ENCODE data around the gene CD300LD. TPM values are rescaled to one million over a fixed set of nuclear protein-coding genes. Genes with fewer than 3 reads are reported as not detected.

Gene CD300LD
- total and polyA plus RNA-seq, 2 of the 8 experiments (the other 6 are each of a cell fraction or from before 2014, with no cell fraction given), result not detected

- Histone ChIP-seq H2AFZ (ENCODE audit: low read length) (no peak overlapping the region), H3K9me3 (ENCODE audit: insufficient read depth in 2 of 2, low read depth in 1 of 2, low read length in 1 of 2) (no peaks in the 10 kb centered on the region), H4K5ac (ENCODE audit: insufficient read length, low read depth, low read length) (no peak overlapping the region), H2BK15ac (ENCODE audit: low read length) (no peak overlapping the region), H3K4me2 (ENCODE audit: insufficient read depth in 1 of 2, low read depth in 2 of 2, low read length in 2 of 2) (no peak overlapping the region), H3K27me3 (replicated peaks in 1 of 4; ENCODE audit: control insufficient read depth in 3 of 4, extremely low read depth in 1 of 4, insufficient read depth in 3 of 4, low read length in 3 of 4) (peaks cover 0 to 2% (median 0%) of the 10 kb centered on the region in 4 experiments; a peak in 2 of 7 replicates), H2BK120ac (replicated peaks; ENCODE audit: low read depth, low read length) (no peak overlapping the region), H3K18ac (ENCODE audit: extremely low read depth, low read length) (no peak overlapping the region), H3K79me2 (ENCODE audit: control insufficient read depth in 1 of 2, insufficient read depth in 2 of 2, low read length in 2 of 2) (no peaks in the 10 kb centered on the region), H2BK5ac (ENCODE audit: low read depth, low read length) (no peak overlapping the region), H3K23me2 (ENCODE audit: low read depth, low read length) (peaks cover under 1% of the 10 kb centered on the region; the same call in 1 of the 2 replicates), H3K14ac (ENCODE audit: insufficient read length) (no peak overlapping the region), H3K4ac (replicated peaks; ENCODE audit: insufficient read length, low read depth, low read length) (no peak overlapping the region), H2BK12ac (ENCODE audit: low read depth, low read length) (no peak overlapping the region), H3K23ac (ENCODE audit: insufficient read length) (no peak overlapping the region), H4K8ac (ENCODE audit: extremely low read depth, insufficient read depth, low read length) (no peak overlapping the region), H3K9ac (replicated peaks in 1 of 4; ENCODE audit: extremely low read depth in 1 of 4, low read depth in 3 of 4, low read length in 3 of 4) (no peak overlapping the region), H3K27ac (ENCODE audit: low read depth, low read length) (no peak overlapping the region), H3K4me1 (replicated peaks in 1 of 4; ENCODE audit: control insufficient read depth in 3 of 4, insufficient read depth in 4 of 4, low read length in 3 of 4) (peaks cover 0 to 6% (median 2%) of the 10 kb centered on the region in 4 experiments; a peak in 1 of 7 replicates), H2BK20ac (ENCODE audit: low read length) (no peak overlapping the region), H3K4me3 (ENCODE audit: extremely low read depth in 1 of 4, insufficient read depth in 2 of 4, low read depth in 3 of 4, low read length in 4 of 4) (no peak overlapping the region), H2AK5ac (ENCODE audit: low read depth, low read length) (no peak overlapping the region), H3K56ac (replicated peaks; ENCODE audit: insufficient read length, low read depth, low read length) (no peak overlapping the region), H3K36me3 (ENCODE audit: control insufficient read depth in 2 of 4, insufficient read depth in 4 of 4, low read length in 3 of 4) (no peaks in the 10 kb centered on the region), H4K20me1 (replicated peaks in 1 of 2; ENCODE audit: control insufficient read depth in 1 of 2, insufficient read depth in 2 of 2, low read length in 2 of 2) (no peaks in the 10 kb centered on the region), H4K91ac (replicated peaks; ENCODE audit: insufficient read length, low read length) (no peak overlapping the region), H3K79me1 (ENCODE audit: low read depth, low read length) (no peaks in the 10 kb centered on the region)
- DNase-seq (ENCODE audit: low read depth in 1 of 2, low spot score in 2 of 2) (no peak), FAIRE-seq (no peak)
- ChIA-PET POLR2A (ENCODE audit: partially characterized antibody) (no interaction called here), CTCF (ENCODE audit: partially characterized antibody) (interaction anchor here (0.6 to 3.3 kb wide), 3 partner anchors 22 to 324 kb away, joined by 3 to 14 read pairs (median 4); partner anchors contain the start of gene CD300H)
- TF ChIP-seq TEAD4 (IDR thresholded peaks at IDR 0.05; ENCODE audit: low read depth, low read length) (no peak), CBX5 (IDR thresholded peaks at IDR 0.05; ENCODE audit: low read depth, low read length) (no peak), CHD1 (IDR thresholded peaks at IDR 0.05; ENCODE audit: low read depth, low read length) (no peak), EP300 (IDR thresholded peaks at IDR 0.05; ENCODE audit: borderline replicate concordance in 1 of 2, low read depth in 2 of 2, low read length in 2 of 2) (no peak), TAF7 (optimal IDR thresholded peaks at IDR 0.05; ENCODE audit: borderline replicate concordance, low read depth, low read length) (no peak), BACH1 (IDR thresholded peaks at IDR 0.05; ENCODE audit: low read length) (no peak), YY1 (IDR thresholded peaks at IDR 0.05; ENCODE audit: low read depth, low read length) (no peak), POU5F1 (IDR thresholded peaks at IDR 0.05; ENCODE audit: low read depth, low read length) (no peak), SIX5 (IDR thresholded peaks at IDR 0.05; ENCODE audit: low read depth, low read length) (no peak), KDM4A (IDR thresholded peaks at IDR 0.05; ENCODE audit: low read depth, low read length, severe bottlenecking) (no peak)
- WGBS, 2 experiments (ENCODE audit: extremely low coverage in 1 of 2, insufficient coverage in 1 of 2, insufficient read length in 1 of 2, insufficient replicate concordance in 2 of 2, low coverage in 1 of 2, low lambda C conversion rate in 2 of 2, missing lambda C conversion rate in 1 of 2), result 85% methylated on average over 6 of the region's 6 CpGs; no CpG with 5 or more reads in 1 of the 2 experiments
These were observed 3.1 kb upstream of the CD300LD start for GRCh38 chr17:74595037-74595750.

Data from H1 (cell line).